Muscle layer of duodenum (tissue), 2 donors: ENCODE data around the gene CD79A.

Experiments used
- H3K27ac ChIP-seq: one replicate; pipeline ENCODE4 v1.7.0; 2013; ENCODE audit warnings: mild to moderate bottlenecking, low read length
- H3K27me3 ChIP-seq: one replicate; pipeline ENCODE4 v1.7.0; 2013; ENCODE audit warnings: low read depth, mild to moderate bottlenecking, control low read depth, low read length
- H3K36me3 ChIP-seq, 2 donors: one replicate each; pipeline ENCODE4 v1.7.0; 2013; ENCODE audit warnings: low read length in 2 of 2, control low read depth in 1 of 2, mild to moderate bottlenecking in 1 of 2; ENCODE audit not compliant: insufficient read depth in 2 of 2, control insufficient read depth in 1 of 2
- H3K4me1 ChIP-seq, 2 donors: one replicate each; pipeline ENCODE4 v1.7.0; 2013; ENCODE audit warnings: low read length in 2 of 2, mild to moderate bottlenecking in 2 of 2, control low read depth in 1 of 2, moderate library complexity in 1 of 2; ENCODE audit not compliant: insufficient read depth in 2 of 2, control insufficient read depth in 1 of 2
- H3K4me3 ChIP-seq, 2 donors: one replicate each; pipeline ENCODE4 v1.7.0; 2013; ENCODE audit warnings: low read length in 2 of 2, low read depth in 1 of 2, mild to moderate bottlenecking in 1 of 2
- H3K9me3 ChIP-seq, 2 donors: one replicate each; pipeline ENCODE4 v1.7.0; 2013; ENCODE audit warnings: low read length in 2 of 2, control low read depth in 1 of 2, mild to moderate bottlenecking in 1 of 2; ENCODE audit not compliant: control insufficient read depth in 1 of 2
- donor health status: healthy.

The CD79A gene

DNA sequence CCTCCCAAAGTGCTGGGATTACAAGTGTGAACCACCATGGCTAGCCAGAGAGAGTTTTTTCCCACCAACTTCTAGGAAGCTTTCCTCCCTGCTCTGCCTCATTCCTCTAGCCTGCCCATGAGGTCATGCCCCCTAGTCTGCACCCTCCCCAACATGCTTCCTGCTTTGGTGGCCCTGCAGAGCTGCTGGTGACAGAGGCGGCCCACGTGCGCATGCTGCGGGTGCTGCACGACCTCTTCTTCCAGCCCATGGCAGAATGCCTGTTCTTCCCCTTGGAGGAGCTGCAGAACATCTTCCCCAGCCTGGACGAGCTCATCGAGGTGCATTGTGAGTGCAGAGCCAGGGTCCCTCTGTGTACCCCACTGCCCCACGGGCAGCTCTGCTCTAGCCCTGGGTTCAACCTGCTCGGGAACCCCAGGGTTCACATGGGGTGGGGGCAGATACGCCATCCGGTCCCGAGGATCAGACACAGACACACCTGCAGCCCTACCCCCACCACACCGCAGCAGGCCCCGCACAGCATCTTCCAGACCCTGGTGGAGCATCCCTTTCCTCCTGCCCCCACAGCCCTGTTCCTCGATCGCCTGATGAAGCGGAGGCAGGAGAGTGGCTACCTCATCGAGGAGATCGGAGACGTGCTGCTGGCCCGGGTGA, 24.8 kb downstream of the CD79A start:
- H3K36me3 ChIP-seq = peaks cover 51 to 92% of the 10 kb centered on the region in 2 donors
- no peaks in the 10 kb centered on the region for H3K4me1 ChIP-seq
- H3K27ac ChIP-seq = no peak overlapping the region
- no peak overlapping the region for H3K4me3 ChIP-seq
- no peaks in the 10 kb centered on the region for H3K9me3 ChIP-seq
- H3K27me3 ChIP-seq = no peaks in the 10 kb centered on the region

- H3K4me3 ChIP-seq = no peak overlapping the region
- no peak overlapping the region for H3K27ac ChIP-seq
- H3K36me3 ChIP-seq = peaks cover 51 to 91% of the 10 kb centered on the region in 2 donors
- no peaks in the 10 kb centered on the region for H3K27me3 ChIP-seq
- H3K4me1 ChIP-seq = no peaks in the 10 kb centered on the region
- no peaks in the 10 kb centered on the region for H3K9me3 ChIP-seq
Measured at GRCh38 chr19:41902594-41902993, 25.5 kb downstream of the CD79A start.

- Histone ChIP-seq H3K27ac (no peak overlapping the region), H3K4me3 (no peak overlapping the region), H3K9me3 (no peaks in the 10 kb centered on the region), H3K4me1 (no peaks in the 10 kb centered on the region), H3K36me3 (peaks cover 51 to 83% of the 10 kb centered on the region in 2 donors), H3K27me3 (no peaks in the 10 kb centered on the region)
Measured at GRCh38 chr19:41903193-41903953, 26.3 kb downstream of the CD79A start.

DNA sequence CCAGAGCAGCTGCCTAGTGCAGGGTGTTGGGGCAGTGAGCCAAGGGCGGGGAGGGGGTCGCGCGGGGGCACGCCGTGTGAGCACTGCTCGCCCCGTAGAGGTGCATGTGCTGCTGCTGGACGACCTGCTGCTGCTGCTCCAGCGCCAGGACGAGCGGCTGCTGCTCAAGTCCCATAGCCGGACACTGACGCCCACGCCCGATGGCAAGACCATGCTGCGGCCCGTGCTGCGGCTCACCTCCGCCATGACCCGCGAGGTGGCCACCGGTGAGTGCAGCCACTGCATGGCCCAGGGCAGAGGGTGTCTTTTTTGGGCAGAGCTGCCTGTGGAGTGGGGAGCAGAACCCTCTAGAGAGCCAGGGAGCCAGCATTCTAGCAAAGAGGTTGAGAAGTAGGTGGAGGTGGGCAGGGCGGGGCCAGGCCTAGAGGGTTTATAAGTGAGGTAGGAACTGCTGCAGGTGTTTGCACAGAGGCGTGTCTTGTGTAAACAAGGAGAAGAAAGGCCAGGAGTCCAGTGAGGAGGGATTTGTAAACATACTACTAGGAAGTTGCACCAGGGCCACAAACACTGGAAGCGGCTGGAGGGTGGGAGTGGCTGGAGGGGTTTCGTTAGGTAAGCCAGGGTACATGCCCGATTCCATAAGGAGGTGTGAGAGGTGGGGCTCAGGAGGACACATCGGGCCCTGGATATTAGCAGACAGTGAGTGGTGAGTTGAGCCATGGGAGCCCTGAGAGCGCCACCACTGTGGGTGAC, 27.2 kb downstream of the CD79A start:
- H3K9me3 ChIP-seq = no peaks in the 10 kb centered on the region
- peak overlapping the region; percentile 67 for H3K27ac ChIP-seq
- no peaks in the 10 kb centered on the region for H3K27me3 ChIP-seq
- H3K4me1 ChIP-seq = no peaks in the 10 kb centered on the region
- H3K4me3 ChIP-seq = no peak overlapping the region
- H3K36me3 ChIP-seq = peaks cover 41 to 74% of the 10 kb centered on the region in 2 donors

GRCh38 chr19:41905273-41906002, 28.4 kb downstream of the CD79A start:
- Histone ChIP-seq H3K4me1 (no peaks in the 10 kb centered on the region), H3K4me3 (no peak overlapping the region), H3K27ac (peak overlapping the region; percentile 67), H3K36me3 (peaks cover 33 to 65% of the 10 kb centered on the region in 2 donors), H3K9me3 (no peaks in the 10 kb centered on the region), H3K27me3 (no peaks in the 10 kb centered on the region)

DNA sequence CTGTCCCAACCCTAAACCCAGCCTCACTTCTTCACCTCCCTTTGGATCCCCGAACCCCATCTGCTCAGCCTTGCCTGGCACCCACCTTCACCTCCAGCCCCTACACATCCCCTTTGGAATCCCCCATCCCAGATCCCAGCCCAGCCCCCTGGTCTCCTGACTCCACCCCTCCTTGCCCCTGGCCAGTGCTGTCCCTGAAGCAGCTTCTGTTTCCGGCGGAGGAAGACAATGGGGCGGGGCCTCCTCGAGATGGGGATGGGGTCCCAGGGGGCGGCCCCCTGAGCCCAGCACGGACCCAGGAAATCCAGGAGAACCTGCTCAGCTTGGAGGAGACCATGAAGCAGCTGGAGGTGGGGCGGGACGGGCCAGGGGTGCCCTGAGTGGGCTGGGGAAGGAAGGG, 29.2 kb downstream of the CD79A start:
- no peaks in the 10 kb centered on the region for H3K9me3 ChIP-seq
- H3K36me3 ChIP-seq = peaks cover 31 to 59% of the 10 kb centered on the region in 2 donors
- H3K27me3 ChIP-seq = peaks cover 4% of the 10 kb centered on the region
- no peak overlapping the region for H3K4me3 ChIP-seq
- H3K27ac ChIP-seq = no peak overlapping the region
- H3K4me1 ChIP-seq = no peaks in the 10 kb centered on the region

DNA sequence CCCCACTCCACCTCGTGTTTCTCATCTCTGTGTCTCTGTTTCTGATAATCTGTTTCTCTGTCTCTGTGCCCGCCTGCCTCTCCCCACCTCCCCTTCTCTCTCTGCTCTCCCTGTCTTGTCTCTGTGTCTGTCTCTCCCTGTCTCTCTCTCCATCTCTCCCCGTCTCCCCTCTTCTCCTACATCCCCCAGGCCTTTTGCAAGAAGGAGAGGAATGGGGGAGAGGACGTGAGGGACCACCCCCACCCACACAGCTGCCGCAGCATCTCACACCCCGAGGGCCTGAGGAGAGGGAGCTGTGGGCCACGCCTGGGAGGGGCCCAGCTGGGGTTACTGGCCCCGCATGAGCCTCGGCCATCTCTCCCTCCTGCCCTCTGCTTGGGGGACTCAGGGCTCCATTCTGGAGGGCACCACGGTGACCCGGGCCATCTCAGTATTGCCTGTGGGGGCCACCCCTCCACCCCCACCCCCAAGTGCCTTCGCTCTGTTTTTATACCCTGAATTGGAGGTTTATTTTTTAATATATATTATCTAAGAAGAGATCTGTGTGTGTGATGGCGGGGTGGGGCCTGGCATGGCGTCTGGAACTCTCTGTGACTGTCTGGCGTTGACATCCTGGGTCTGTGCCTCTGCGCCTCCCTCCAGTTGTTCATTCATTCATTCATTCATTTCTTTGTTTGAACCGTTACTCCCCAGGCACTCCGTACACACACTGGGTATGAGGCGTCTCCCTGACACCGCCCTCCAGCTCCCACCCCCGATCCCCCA, 30.0 kb downstream of the CD79A start:
- Histone ChIP-seq H3K36me3 (peaks cover 23 to 51% of the 10 kb centered on the region in 2 donors), H3K4me1 (no peaks in the 10 kb centered on the region), H3K9me3 (no peaks in the 10 kb centered on the region), H3K27ac (no peak overlapping the region), H3K27me3 (peaks cover 12% of the 10 kb centered on the region), H3K4me3 (no peak overlapping the region)

- Histone ChIP-seq H3K4me1 (no peaks in the 10 kb centered on the region), H3K4me3 (no peak overlapping the region), H3K27me3 (peaks cover 17% of the 10 kb centered on the region), H3K27ac (no peak overlapping the region), H3K9me3 (no peaks in the 10 kb centered on the region), H3K36me3 (peaks cover 18 to 41% of the 10 kb centered on the region in 2 donors)
Measured at GRCh38 chr19:41907994-41908615, 31.0 kb downstream of the CD79A start.

- Histone ChIP-seq H3K27ac (no peak overlapping the region), H3K9me3 (no peaks in the 10 kb centered on the region), H3K27me3 (peaks cover 25% of the 10 kb centered on the region), H3K4me3 (no peak overlapping the region), H3K4me1 (no peaks in the 10 kb centered on the region), H3K36me3 (peaks cover 10 to 33% of the 10 kb centered on the region in 2 donors)
Measured at GRCh38 chr19:41908724-41909464, 31.8 kb downstream of the CD79A start.

DNA sequence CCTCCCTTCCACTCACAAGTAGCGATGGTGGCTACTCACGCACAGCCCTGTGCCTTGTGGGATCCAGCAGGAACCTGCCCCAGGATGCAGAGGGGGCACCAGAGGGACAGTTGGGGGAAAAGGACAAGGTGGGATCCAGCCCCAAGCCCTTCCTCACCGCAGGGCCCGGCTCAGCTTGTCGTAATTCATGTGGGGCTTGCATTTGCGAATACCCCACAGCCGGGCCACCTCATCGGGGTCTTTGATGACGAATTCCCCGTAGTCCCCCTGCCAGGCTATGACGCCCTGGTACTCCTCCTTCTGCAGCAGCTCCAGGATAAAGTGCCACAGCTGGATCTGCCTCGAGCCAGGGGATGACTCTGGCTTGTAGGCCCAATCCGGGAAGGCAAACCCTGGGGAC, 32.6 kb downstream of the CD79A start:
- H3K4me1 ChIP-seq = no peaks in the 10 kb centered on the region
- peaks cover 29% of the 10 kb centered on the region for H3K27me3 ChIP-seq
- H3K9me3 ChIP-seq = no peaks in the 10 kb centered on the region
- no peak overlapping the region for H3K27ac ChIP-seq
- H3K36me3 ChIP-seq = peaks cover 5 to 25% of the 10 kb centered on the region in 2 donors
- no peak overlapping the region for H3K4me3 ChIP-seq
